ENCODE data around the gene SDC4.
A peak's percentile ranks its signal among the peaks of the same experiment; 100 is the strongest.

The SDC4 gene

GRCh38 chr20:45336530-45337366 lies 11.5 kb downstream of the SDC4 start:
- TF ChIP-seq CTCF (conservative IDR thresholded peaks at IDR 0.05): no peak
- H3K27ac ChIP-seq: no peak overlapping the region

DNA sequence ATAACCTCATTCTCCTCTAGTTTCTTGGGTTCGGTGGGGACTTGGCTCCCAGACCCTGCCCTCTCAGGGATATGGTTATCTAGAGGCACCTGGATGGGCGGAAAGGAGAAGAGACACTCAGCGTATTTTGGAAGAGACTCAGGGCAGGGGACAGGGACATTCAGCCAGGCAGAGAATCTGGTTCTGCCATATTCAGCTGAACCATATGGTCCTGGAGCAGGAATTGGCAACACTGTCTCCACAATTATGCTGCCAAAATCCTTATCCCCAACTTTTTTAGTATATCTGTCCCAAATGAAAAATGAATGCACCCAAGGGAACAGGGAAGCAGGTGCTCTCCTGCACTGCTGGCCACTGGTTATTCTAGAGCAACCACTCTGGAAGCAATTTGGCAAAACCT lies 17.7 kb downstream of the SDC4 start:
- peak overlapping the region; percentile 64 for H3K27ac ChIP-seq

DNA sequence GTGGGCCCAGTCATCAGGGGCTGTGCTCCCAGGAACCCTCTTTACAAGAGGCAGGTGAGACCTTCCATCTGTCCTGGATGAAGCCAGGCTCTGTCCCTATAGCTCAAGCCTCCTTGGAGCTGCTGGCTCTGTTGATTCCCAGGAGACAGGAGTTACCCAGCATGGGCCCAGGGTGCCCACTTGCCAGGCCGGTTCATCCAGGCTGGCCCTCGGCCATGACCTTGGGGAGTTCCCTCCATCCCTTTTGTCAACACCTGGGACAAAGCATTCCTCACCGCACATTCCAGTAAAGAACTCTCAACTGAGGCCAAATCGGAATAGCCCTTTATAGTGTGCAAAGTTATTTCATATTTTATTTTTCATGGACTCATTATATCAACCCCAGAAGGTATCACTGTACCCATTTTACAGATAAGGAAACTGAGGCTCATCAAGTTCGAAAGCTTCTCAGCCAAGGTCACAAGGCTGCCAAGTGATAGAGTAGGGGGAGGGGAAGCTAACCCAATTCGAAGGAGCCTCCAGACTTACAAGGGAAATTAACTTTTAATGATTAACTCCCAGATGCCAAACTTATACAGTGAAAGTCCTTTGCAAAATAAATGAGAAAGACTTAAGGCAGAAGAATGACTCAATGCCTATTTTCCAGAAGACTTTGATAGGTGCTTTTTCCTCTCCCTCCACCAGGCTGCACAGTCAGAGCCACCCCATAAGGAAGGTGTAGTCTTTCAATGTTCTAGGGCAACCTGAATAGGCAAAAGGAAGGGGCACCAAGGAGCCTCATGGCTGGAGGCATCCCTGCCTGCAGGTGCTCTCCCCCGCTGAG lies 18.5 kb downstream of the SDC4 start:
- TF ChIP-seq CTCF (conservative IDR thresholded peaks at IDR 0.05): no peak
- peak overlapping the region; percentile 64 for H3K27ac ChIP-seq

More for the DNA sequence above, 17.7 kb downstream of the SDC4 start:
- no peak for TF ChIP-seq CTCF (conservative IDR thresholded peaks at IDR 0.05)

DNA sequence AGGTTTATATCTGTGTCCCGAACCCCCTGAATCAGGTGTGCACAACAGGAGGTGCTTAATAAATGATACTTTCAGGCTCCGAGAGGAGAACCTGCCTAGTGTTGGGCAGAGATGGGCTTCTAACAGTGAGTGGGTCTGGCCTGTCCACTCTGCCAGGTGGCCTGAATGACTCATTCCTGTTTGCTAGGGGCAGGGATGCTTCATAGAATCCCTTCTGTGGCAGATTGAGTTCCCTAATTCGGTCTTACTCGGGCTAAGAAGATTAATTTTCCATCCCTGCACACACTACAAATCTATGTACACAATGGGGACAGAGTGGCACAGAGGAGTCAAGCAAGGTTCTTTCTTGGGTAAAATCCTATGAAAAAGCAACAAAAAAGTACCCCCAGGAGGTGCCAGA lies 19.8 kb downstream of the SDC4 start:
- TF ChIP-seq CTCF (conservative IDR thresholded peaks at IDR 0.05): no peak
- peak overlapping the region; percentile 64 for H3K27ac ChIP-seq

DNA sequence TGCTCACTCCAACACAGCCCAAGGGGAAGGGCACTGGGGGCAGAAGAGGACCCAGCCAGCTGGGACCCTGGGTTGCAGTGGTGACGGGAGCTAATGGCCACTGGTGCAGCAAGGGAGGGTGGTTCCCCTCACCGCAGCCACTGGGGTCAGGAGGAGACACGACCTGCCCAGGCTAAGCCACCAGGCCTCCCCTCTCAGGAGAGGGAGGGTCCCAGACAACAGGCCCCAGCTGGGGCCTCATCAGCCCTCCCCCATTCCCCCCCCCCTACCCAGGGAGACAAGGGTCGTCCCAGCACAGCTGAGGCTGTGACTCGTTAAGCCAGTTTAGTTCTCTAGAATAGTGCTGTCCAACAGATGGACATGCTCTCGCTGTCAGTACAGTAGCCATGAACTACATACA lies 22.9 kb downstream of the SDC4 start:
- H3K27ac ChIP-seq: no peak overlapping the region
- TF ChIP-seq CTCF (conservative IDR thresholded peaks at IDR 0.05): no peak

GRCh38 chr20:45323731-45324130 lies 24.5 kb downstream of the SDC4 start:
- no peak overlapping the region; the same call in 1 of the 2 replicates for H3K27ac ChIP-seq
- TF ChIP-seq CTCF (conservative IDR thresholded peaks at IDR 0.05): no peak

DNA sequence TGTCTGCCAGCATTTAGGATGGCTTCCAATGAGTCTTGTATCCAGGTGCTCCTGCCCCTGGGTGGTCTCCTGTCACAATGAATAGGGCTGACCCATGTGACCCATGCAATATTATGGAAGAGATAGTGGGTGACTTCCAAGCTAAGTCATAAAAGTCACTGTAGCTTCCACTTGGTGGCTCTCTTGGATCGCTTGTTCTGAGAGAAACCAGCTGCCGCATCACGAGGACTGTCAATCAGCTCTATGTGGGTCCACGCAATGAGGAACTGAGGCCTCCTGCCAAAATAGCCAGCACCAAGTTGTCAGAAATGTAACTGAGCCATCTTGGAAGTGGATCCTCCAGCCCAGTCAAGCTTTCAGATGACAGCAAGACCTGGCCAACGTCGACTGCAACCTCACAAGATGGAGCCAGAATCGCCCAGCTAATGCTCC lies 25.3 kb downstream of the SDC4 start:
- peak overlapping the region; percentile 69 for H3K27ac ChIP-seq
- peak; percentile 68 for TF ChIP-seq CTCF (conservative IDR thresholded peaks at IDR 0.05)
